HepG2 (cell line): ENCODE results near the gene PLPP3. TPM values are rescaled to one million over a fixed set of nuclear protein-coding genes. Genes with fewer than 3 reads are reported as not detected.
A peak's percentile ranks its signal among the peaks of the same experiment; 100 is the strongest.

Source experiments
- CBX1 ChIP-seq: IDR thresholded peaks from one replicate; pipeline ENCODE4 v1.6.1; 2016; ENCODE audit warnings: antibody characterized with exemption, low read depth
- CREB1 ChIP-seq, 2 experiments: fragments of 450-650 bp in 1 of 2; IDR thresholded peaks; 2 replicates each; pipeline ENCODE4 v1.6.1; 2016 to 2017; ENCODE audit warnings: control low read depth in 1 of 2, mild to moderate bottlenecking in 1 of 2, missing compliant biosample characterization in 1 of 2, missing genetic modification characterization in 1 of 2
- HNF4A ChIP-seq: sonication (generic); formaldehyde crosslinking; IDR thresholded peaks from 2 replicates; pipeline ENCODE4 v1.4.0; 2020; ENCODE audit warnings: missing genetic modification reagents
- KAT7 ChIP-seq: IDR thresholded peaks from 2 replicates; pipeline ENCODE4 v1.6.1; 2018; ENCODE audit warnings: borderline replicate concordance, missing compliant biosample characterization
- KDM5A ChIP-seq: fragments of 200-600 bp; sonication (generic); IDR thresholded peaks from 2 replicates; pipeline ENCODE4 v1.7.0; 2018; ENCODE audit warnings: antibody characterized with exemption, mild to moderate bottlenecking, low read length, borderline replicate concordance
- KLF6 ChIP-seq: IDR thresholded peaks from 2 replicates; pipeline ENCODE4 v1.8.0; 2016; ENCODE audit warnings: missing biosample characterization, missing genetic modification reagents
- PITX1 ChIP-seq: sonication (generic); formaldehyde crosslinking; IDR thresholded peaks from 2 replicates; pipeline ENCODE4 v1.5.1; 2020; ENCODE audit warnings: mild to moderate bottlenecking, missing genetic modification reagents
- PREB ChIP-seq: sonication (generic); formaldehyde crosslinking; IDR thresholded peaks from 2 replicates; pipeline ENCODE4 v1.4.0; 2020; ENCODE audit warnings: missing genetic modification reagents
- SP5 ChIP-seq: IDR thresholded peaks from 2 replicates; pipeline ENCODE4 v1.6.1; 2016; ENCODE audit warnings: low read depth, borderline replicate concordance
- ZBTB14 ChIP-seq: sonication (generic); formaldehyde crosslinking; IDR thresholded peaks from 2 replicates; pipeline ENCODE4 v1.4.0; 2020; ENCODE audit warnings: missing genetic modification reagents
- ZBTB4 ChIP-seq: sonication (generic); formaldehyde crosslinking; IDR thresholded peaks from 2 replicates; pipeline ENCODE4 v1.4.0; 2020; ENCODE audit warnings: missing genetic modification reagents, mild to moderate bottlenecking, borderline replicate concordance
- ZBTB7A ChIP-seq: sonication (generic); formaldehyde crosslinking; IDR thresholded peaks from 2 replicates; pipeline ENCODE4 v1.8.0; 2022; ENCODE audit warnings: mild to moderate bottlenecking, missing genetic modification reagents
- ZNF124 ChIP-seq: sonication (generic); formaldehyde crosslinking; IDR thresholded peaks from 2 replicates; pipeline ENCODE4 v1.4.0; 2020; ENCODE audit warnings: missing genetic modification reagents
- ZNF275 ChIP-seq: sonication (generic); formaldehyde crosslinking; IDR thresholded peaks from 2 replicates; pipeline ENCODE4 v1.8.0; 2022; ENCODE audit warnings: missing genetic modification reagents, mild to moderate bottlenecking, inconsistent platforms, borderline replicate concordance
- ZNF609 ChIP-seq: sonication (generic); formaldehyde crosslinking; IDR thresholded peaks from 2 replicates; pipeline ENCODE4 v1.4.0; 2020; ENCODE audit warnings: mild to moderate bottlenecking, missing genetic modification reagents, borderline replicate concordance
- ZNF7 ChIP-seq: IDR thresholded peaks from 2 replicates; pipeline ENCODE4 v1.6.1; 2016; ENCODE audit warnings: missing biosample characterization, missing genetic modification reagents
- polyA plus RNA-seq, 8 experiments: library from polyadenylated mRNA; depleted of rRNA in 3 of 8; stranded (reverse) in 7 of 8; unstranded in 1 of 8; fragments of >200 nt; fragmentation: Illumina TruSeq in 4 of 8; extraction: Trizol in 4 of 8; gene quantifications; 2 replicates each; pipeline versions ENCODE4 v1.2.1 to v1.2.3, GENCODE V29; 2011 to 2016; ENCODE audit warnings: low read depth in 4 of 8, missing spikeins in 1 of 8, mixed read lengths in 1 of 8; ENCODE audit not compliant: insufficient read depth in 1 of 8
- total RNA-seq, 5 experiments: library from RNA; depleted of rRNA; stranded (reverse); fragments of >200 nt; fragmentation: Illumina TruSeq; extraction: Trizol; gene quantifications; 2 replicates each; pipeline ENCODE4 v1.2.3, GENCODE V29; 2016; ENCODE audit warnings: low read depth in 1 of 5

The PLPP3 gene
- total and polyA plus RNA-seq, 2 of the 13 experiments (the other 11 are each of a cell fraction or from before 2014, with no cell fraction given): 49.7 to 65.8 TPM

- TF ChIP-seq ZNF7 (CRISPR knock-in tag) (no peak), KDM5A (no peak), ZNF275 (CRISPR knock-in tag) (peak; percentile 74; the same call in 1 of the 2 replicates), CBX1 (no peak), PITX1 (CRISPR knock-in tag) (peak; percentile 95), ZNF124 (CRISPR knock-in tag) (peak; percentile 91; the same call in 1 of the 2 replicates), ZBTB4 (CRISPR knock-in tag) (peak; percentile 65; the same call in 1 of the 2 replicates), ZBTB14 (CRISPR knock-in tag) (no peak), KLF6 (CRISPR knock-in tag) (peak; percentile 41; the same call in 1 of the 2 replicates), HNF4A (CRISPR knock-in tag) (peak; percentile 97), SP5 (CRISPR knock-in tag) (peak; percentile 45; the same call in 1 of the 2 replicates), CREB1 (IDR thresholded peaks at IDR 0.05) (no peak), CREB1 (CRISPR knock-in tag; IDR thresholded peaks at IDR 0.05) (peak; percentile 79), ZNF609 (CRISPR knock-in tag) (peak; percentile 83), KAT7 (peak; percentile 98), PREB (CRISPR knock-in tag) (no peak), ZBTB7A (CRISPR knock-in tag) (peak; percentile 60; the same call in 1 of the 2 replicates)
These were observed 117.9 kb downstream of the PLPP3 start (continued) for GRCh38 chr1:56461158-56462127.
